GM19452 (cell line): ENCODE measurements around the gene SHLD3.
"Not testable (repeated sequence)": the region's sequence is repeated elsewhere in the genome, so short reads cannot be mapped to it uniquely, and the experiment has no call there.

Source experiments
- ATAC-seq: cut with Tn5 transposase; IDR thresholded peaks from one replicate; pipeline ENCODE4 v1.9.1; 2021; ENCODE audit not compliant: unreplicated experiment

The SHLD3 gene

DNA sequence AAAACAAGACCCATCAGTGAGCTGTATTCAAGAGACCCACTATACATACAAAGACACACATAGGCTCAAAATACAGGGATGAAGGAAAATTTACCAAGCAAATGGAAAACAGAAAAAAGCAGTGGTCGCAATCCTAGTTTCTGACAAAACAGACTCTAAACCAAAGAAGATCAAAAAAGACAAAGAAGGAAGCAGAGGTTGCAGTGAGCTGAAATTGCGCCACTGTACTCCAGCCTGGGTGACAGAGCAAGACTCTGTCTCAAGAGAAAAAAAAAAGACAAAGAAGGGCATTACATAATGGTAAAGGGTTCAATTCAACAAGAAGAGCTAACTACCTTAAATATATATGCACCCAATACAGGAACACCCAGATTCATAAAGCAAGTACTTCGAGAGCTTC is 51.2 kb downstream of the SHLD3 start:
- ATAC-seq, result not testable (repeated sequence)
